ENCODE measurements around the gene SPAG5.

The SPAG5 gene

DNA sequence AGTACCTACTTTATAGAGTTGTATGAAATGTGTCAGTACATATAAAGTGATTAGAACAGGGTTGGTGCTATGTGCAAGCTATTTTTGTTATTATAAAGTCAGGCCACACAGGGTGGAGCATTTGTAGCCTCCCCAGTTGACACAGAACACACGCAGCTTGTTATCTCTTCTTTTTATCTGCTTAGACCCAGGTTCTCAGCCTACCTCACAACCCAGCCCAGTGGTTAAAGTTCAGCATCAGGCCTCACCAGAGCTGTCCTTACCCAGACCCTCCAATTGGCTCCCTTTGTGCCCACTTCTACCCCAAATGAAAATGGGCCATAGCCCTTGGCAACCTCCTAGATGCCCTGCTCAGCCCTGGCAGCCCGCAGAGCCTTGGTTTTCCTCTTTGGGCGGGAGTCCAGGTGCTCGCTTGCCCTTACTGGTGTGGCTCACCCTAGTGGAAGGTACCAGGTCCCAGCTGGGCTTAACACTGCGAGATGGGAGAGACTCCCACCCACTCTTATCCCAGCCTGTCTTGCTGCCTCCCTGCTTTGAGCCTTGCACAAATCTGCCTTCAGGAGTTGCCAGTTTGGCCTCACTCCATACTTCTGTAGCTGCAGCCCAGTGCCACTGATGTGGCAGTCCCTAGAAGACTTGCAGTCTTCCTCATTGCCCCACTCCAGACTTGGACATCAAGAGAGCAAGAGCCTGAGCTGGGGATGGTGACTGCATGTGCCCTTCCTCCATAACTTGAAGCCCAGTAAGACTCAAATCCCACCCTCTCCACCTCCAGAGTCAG is 26.4 kb downstream of the SPAG5 start:
- H3K4me3 ChIP-seq (ENCODE audit: low read depth, low read length): no peak overlapping the region

DNA sequence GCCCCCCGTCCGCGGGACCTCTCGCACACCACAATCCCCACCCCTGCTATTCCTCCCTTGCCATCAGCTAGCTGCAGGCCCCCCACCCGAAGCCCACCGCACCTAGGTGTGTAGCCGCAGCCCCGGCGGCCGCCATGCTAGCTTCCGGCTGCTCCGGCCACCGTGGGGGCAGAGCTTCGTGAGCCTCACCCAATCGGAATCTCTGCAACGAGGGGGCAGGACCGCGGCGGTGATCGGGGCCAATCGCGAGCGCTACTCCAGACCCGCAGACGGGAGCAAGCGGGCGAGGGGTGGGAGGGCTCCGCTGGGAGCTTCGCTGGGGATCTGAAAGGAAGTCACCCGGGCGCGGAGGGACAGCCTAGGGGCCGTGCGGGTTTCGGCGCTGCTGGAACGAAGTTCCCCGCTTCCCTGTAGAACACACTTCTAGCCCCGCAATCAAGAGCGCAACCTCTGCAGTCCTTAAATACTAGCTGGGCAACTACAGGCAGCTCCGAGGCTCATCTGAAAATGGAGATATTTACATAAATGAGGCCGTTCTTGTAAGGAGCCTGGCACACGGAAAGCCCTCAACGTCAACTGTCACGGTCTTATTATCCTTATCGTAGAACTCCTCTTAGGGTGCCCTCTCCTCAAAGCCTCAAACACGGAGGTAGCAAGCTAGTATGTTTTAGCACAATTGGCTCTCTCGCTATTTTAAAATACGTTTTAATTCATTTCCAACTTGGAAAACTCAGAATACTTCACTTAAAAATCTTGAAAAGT is 27.3 kb downstream of the SPAG5 start, which contains the start of gene PIGS:
Gene PIGS, minus strand, starts transcription at position 164 of the 762 bp plus-strand sequence. Its CDS starts 28 bp downstream, at position 136.
- H3K4me3 ChIP-seq (ENCODE audit: low read depth, low read length): peak within 1 kb of the TSS; percentile 92

DNA sequence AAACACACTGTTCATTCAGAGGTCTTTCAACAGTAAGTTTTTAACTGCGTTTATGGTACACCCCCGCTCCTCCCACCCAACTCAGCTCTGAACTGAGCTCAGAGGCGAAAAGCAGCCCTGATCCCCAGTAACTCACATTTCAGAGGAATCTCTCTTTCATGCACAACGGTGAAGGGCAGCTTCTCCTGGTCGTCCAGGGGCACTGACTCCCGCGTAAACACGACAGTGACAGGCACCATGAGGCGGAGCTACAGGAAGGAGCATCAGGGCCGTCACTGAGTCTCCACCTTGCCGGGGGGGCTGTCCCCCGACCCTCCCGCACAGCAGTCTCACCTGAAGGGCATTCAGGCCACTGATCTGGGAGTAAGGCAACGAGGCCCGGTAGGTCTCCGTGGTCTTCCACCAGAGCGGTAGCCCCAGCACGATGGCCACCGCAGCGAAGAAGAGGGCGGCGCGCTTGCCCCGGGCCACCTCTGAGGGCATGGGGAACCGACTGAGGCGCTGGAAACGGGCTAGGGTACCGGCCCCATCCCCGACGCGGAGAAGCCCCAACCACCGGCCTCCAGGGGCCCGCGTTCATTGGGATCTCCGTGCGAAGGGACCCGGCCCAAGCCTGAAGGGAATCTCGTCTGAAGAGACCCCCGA is 28.0 kb downstream of the SPAG5 start:
- H3K4me3 ChIP-seq (ENCODE audit: low read depth, low read length): peak overlapping the region; percentile 92

DNA sequence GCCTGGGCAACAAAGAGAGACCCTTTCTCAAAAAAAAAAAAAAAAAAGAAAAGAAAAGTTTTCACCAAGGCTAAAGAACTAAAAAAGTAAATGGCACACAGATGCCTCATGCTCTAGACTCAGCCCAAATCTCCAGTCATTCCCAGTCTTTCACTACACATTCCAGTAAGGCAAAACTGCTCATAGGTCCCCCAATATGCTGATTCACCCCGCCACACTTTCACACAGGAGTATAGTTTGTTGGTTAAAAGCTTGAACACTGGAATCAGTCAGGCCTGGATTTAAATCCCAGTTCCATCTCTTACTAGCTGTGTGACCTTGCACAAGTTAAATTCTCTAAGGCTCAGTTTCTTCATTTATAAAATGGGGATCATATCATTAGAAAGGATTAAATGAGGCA is 29.4 kb downstream of the SPAG5 start:
- no peak overlapping the region for H3K4me3 ChIP-seq (ENCODE audit: low read depth, low read length)

DNA sequence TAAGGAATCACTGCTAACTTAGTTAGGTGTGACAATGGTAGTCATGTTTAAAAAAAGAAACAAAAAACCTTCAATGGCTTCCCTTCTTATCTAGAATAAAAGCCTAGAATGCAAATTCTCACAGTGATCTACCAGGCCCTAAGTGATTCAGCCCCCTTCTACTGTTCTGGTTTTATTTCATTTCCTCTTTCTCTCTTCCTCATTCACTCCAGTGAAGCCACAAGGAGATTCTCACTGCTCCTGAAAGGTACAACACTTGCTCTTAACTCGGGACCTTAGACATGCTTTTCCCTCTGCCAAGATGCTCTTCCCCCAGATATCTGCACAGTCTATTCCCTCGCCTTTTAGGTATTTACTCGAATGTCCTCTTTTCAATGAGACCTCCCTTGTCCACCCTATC is 31.2 kb downstream of the SPAG5 start:
- H3K4me3 ChIP-seq (ENCODE audit: low read depth, low read length): no peak overlapping the region

DNA sequence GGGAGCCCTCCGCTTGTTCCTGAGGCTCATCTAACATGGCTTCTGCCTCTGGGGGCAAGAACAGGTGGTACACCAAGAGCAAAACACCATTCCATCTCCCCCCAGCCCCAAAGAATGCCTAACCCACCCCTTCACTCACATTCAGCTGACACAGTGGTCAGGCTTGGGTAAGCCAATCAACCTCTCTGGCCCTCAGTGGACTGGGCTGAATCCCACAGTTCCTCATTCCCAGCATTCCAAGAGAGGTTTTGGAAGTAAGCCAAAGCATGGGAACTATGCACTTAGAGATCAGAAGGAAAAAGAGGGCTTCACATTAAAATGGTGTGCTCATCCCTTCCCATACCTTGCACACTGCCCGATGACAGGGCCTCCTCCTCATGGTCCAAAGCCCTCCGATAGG is 35.4 kb downstream of the SPAG5 start:
- H3K4me3 ChIP-seq (ENCODE audit: low read depth, low read length): no peak overlapping the region

DNA sequence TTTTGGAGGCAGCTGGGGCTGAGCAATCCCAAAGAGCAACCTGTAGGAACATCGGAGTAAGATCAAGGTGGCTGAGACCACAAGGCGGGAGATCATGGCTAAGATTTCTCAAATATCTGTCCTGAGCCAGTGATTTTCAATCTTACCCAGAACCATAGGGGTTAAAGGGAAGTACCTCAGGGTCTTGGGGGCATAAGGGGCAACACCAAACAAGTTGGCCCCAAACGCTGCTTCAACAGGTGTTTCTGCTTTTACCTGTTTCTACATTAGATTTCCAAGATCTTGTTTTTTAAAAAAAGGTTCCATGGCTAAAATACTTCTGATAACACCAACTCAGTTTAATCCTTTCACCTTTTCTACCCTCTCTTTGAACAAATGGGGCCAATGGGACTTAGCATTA is 43.8 kb downstream of the SPAG5 start:
- no peak overlapping the region for H3K4me3 ChIP-seq (ENCODE audit: low read depth, low read length)

DNA sequence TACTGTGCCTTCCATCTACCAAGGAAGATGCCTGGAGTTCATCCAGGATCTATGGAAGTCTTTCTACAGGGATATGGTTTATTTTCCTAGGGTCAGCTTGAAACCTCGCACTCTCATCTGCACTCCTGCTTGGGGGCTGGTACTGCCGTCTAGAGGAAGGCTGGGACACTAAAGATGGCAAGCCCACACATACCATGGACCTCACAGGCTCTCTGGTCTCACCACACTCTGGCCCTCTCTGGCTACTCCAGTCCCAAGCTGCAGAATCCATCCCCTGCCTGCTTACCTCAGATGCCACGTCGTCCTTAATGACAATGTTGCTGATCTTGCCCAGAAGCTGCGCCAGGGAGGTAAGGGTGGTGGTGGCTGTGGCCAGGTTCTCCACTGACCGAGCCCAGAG is 44.3 kb downstream of the SPAG5 start:
- H3K4me3 ChIP-seq (ENCODE audit: low read depth, low read length): no peak overlapping the region

DNA sequence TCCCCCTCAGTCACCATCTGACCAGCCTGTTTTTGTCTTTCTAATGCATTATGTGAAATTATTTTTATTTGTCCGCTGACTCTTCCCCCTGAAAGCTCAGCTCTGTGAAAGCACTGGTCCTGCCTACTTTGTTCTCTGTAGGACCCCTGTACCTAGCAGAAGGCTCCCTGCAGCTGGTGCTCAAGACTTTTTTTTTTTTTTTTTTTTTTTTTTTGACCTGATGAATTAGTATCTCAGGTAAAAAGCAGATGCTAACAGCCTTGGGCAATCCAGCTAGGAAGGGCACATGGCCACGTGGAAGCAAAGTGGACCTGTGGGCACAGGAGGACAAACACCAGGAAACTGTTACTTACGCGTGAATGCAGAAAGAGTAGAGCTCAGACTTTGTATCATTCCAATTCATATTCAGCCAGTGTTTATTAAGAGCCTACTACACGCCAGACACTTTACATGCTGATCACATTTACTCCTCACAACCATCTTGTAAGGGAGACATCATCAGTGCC is 45.8 kb downstream of the SPAG5 start:
- no peak overlapping the region for H3K4me3 ChIP-seq (ENCODE audit: low read depth, low read length)

DNA sequence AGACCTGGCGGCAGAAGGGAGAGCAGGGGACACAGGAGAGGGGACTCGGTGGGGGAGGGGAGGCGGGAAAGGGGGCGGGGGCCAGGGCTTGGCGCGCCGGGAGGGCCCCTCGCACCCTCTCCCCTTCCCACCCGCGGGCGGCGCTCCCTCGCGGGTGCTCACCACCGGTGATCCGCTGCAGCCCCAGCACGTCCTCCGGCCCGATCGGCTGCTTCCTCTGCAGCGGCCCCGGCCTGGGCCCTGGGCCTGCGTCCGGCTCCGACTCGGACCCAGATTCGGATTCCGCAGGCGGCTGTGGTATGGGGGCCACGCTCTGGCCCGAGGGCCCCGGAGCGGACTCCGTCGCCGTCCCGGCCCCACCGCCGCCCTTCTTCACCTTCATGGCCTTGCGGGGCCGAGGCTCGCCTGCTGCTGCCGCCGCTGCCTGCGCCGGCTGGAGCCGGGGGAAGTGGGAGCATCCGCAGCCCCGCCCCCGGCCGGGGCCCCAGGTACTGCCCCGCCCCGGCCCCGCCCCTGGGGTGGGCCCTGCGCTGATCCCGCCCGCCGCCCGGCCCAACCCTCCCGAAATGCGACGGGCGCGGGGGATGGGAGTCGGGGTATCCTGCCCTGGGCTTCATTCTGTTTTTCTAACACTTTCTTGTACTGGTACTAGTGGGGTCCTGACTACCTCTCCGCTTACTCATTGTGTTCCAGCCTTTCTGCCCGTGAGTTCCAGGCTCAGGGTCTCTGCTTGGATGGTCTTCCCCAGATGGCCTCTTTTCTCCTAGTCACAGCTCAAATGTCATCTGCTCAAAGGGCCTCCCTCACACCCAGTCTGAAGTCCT is 46.4 kb downstream of the SPAG5 start, which contains the start of gene UNC119:
Gene UNC119, minus strand, starts transcription at position 449 of the 824 bp plus-strand sequence. Its CDS starts 67 bp downstream, at position 382.
- H3K4me3 ChIP-seq (ENCODE audit: low read depth, low read length): peak within 1 kb of the TSS; percentile 69

DNA sequence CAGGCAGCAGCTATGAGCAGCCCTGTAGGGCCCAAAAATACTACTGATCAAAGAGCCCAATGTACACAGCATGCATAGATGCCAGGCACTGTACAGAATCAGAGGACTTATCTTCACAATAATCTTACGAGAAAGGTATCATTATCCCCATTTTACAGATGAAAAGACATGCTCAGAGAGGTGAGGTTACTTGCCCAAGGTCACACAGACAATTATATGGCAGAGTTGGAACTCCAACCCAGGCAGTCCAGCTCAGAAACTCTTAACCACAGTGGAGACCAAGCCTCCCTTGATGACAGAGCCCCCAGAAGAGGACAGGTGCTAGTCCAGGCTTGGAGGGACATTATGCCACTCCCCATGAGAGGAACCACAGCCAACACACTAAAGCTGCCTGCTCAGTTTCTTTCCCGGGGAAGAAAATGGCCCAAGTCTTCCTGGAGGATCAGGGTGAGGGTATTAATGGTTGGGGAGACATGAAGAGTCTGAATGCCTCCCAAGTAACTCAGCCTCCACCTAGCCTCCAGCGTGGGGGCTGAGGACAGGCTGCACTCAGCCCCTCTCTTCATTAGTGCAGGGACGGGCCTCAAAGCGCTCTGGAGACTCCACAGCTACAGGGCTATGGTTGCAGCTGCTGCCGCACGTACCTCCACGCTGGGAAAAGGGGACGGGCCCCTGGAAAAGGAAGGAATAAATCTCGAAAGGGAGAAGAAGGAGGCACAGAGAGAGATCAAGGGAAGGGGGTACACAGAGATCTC is 47.2 kb downstream of the SPAG5 start:
- peak overlapping the region; percentile 69 for H3K4me3 ChIP-seq (ENCODE audit: low read depth, low read length)

DNA sequence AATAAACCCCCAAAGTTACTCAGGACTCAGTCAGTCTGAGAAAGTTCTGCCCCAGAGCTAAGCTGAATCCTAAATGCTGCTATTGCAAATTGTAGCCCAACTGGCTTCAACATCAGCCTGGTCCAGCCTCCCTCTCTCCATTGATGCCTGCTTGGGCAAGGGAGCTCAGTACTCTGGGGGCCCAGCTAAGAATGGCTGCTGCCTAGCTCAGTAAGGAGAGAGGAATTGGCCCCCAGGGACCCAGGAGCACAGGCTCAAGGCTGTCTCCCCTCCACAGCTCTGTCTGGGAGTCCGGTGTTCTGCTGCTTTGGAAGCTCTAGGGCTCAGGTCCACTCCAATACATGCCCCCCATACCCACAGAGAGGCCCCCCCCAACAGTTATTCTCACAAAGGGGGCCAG is 48.0 kb downstream of the SPAG5 start:
- no peak overlapping the region for H3K4me3 ChIP-seq (ENCODE audit: low read depth, low read length)

DNA sequence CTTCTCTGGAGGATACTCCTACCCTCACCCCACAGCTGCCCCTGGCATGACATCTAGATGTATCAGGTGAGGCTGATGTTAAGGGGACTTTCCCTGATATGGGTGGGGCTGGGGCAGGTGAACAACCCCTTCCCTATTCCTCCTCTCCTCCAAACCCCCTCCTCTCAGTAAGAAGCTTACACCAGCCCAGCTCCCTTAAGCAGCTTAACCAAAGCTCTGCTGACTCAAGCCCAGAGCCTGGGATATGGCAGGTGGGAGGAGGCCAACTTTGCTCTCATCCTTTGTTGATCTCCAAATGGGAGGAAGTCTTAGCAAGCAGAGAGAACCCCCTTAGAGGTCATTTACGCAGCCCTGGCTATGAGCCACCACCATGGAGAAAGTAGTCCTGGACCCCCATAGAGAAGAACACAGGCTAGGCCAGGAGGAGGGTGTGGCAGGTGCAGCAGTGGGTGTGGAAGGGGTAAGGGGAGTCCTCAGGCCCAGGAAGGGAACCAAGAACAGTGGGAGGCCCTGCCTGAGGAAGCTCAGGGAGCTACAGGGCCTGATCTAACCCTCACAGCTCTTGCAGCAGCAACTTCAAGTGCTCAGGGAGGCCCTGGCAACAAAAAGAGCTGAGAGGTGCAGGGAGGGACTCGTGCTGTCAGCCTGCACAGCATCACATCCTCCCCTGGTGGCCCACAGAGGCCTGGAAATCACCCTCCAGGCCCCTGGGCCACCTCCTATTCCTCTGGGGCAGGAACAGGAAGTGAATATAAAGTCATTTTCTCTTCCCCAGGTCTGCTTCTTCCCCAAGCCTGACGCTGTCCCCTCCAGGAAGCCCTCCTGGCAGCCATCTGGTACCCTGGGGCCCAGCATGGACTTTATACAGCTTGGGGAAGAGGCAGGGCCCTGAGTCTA is 49.3 kb downstream of the SPAG5 start:
- no peak overlapping the region for H3K4me3 ChIP-seq (ENCODE audit: low read depth, low read length)

DNA sequence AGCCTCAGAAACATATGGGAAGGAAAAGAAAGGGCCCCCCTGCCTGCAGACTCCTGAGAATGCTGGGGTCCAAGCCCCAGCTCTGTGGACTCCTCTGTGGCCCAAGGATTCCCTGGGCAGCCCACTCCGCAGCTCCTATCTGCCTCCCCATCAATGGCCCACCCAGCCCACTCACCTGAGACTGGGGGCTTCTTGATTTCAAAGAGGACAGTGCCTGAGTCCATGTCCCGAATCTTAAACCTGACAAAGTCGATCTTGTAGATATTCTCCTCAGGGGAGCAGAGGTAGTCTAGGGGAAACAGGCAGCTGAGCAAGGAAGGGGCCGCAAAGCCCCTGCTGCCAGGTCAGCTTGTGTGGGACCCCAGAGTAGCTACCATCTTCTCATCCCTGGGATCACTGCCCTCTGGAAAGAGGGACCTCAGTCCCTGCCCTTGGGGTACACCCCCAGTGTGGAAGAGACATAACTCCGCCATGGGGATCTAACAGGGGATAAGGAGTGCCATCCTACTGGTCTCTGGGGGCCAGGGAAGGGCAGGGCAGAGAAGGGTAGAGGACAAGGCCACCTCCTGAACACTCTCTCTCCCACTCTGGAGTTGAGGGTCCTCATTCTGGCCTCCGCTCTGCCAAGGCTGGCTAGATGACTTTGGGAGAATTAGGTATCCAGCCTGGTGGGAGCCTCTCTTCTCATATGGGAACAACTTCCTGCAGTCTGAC is 50.3 kb downstream of the SPAG5 start:
- no peak overlapping the region for H3K4me3 ChIP-seq (ENCODE audit: low read depth, low read length)

DNA sequence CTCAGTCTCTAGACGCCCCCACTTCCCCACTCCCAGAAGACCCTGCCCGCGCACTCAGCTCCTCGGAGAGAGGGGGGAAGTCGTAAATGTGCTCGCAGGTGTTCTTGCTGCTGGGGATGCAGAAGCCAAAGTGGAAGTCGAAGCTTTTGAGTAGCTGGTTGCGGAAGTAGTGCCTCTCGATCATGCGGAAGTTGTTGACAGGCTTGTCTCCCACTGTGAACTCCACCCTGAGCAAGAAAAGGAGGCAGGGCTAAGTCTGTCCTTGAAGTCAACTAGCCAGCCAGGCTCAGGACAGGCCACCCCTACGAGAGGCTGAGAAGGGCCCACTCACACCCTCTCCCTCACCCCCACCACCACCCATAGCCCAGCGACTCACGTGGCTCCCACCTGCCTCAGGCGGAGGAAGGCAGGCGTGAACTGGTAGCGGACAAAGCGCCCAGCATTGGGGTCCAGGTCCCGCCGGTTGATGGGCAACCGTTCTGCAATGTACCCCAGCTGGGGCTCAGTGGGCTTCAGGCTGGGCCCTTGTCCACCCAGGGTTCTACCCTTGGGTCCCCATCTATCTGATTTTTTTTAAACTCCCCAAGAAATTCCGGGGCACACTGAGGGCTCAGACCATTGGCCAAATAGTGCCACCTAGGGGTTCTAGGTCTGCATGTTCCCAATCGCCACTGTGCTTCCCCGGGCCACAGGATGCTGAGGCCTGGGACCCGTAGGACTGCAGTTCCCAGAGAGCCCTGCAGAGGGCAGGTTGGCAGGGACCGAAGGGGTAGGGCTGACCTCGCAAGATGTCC is 51.0 kb downstream of the SPAG5 start:
- H3K4me3 ChIP-seq (ENCODE audit: low read depth, low read length): no peak overlapping the region

DNA sequence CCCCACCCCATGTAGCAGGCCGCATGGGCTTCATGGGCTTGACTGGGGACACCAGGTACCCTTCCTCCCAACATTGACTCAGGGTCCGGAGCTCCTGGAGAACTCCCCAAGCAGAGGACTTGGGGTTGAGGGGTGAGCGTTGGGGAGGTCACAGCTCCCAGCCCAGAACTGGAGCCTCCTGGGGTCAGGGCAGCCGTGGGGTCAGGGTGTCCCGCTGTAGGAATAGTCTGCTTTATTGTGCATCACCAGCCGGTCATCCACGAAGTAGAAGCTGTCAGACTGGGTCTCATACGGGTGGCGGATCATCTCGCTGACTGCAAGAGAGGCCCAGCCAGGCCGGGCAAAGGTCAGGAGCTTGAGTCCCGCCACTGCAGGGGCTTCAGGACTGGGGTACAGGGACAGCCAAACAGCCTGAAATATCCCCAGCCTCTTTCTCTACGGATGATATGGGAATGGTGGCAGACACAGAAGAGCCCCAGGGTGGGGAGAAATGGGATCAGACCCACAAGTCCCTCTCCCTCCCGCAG is 51.7 kb downstream of the SPAG5 start:
- no peak overlapping the region for H3K4me3 ChIP-seq (ENCODE audit: low read depth, low read length)

DNA sequence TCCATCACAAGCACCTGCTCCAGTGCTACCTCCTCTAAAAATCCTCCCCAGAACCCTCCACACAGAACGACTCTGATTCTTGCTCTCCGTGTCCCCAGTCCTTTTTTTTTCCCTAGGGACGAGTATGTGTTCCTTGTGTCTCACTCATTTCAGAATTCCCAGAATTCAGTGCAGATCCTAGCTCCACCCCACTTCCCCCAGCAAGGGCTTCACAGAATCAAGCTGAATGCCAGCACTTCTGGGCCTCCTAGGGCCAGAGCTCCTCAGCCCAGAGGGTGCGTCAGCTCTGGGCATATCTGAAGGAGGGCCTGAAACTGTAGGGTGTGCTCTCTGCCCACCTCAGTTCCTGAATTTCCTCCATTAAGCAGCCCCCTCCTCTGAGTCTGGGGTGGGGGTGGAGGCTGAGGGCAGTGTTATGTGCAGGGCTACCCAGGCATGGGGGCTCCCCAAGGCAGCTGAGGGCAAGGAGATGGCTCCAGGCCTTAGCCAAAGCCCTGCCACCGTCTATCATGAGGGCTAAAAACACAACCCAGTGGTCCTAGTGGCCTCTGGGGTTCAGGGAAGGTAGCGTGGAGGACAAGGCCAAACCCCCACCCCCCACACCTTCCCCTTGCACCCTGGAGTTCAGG is 52.9 kb downstream of the SPAG5 start:
- no peak overlapping the region for H3K4me3 ChIP-seq (ENCODE audit: low read depth, low read length)

Data from iPS-11a (cell line).